WTC11 (cell line): ENCODE results near the gene CCDC183. TPM values are rescaled to one million over a fixed set of nuclear protein-coding genes. Genes with fewer than 3 reads are reported as not detected.
A peak's percentile ranks its signal among the peaks of the same experiment; 100 is the strongest.

Experiments
- ATAC-seq: fragments of 200-7000 bp; cut with Tn5 transposase; 2 replicates; pipeline ENCODE4 v1.10.0; 2021; ENCODE audit warnings: mild to moderate bottlenecking, moderate library complexity
- CTCF ChIA-PET: fragments of 300-600 bp; sonication (Branson Sonifier 250); formaldehyde crosslinking; loops from one replicate; lab custom pipeline; 2021; ENCODE audit warnings: antibody characterized with exemption; lab: Charles Lee
- POLR2A ChIA-PET: fragments of 350-600 bp; sonication (Branson Sonifier 250); formaldehyde crosslinking; loops from one replicate; lab custom pipeline; 2021; ENCODE audit warnings: antibody characterized with exemption; lab: Charles Lee
- DNase-seq: peaks from one replicate; pipeline ENCODE4 v3.0.0; 2021; ENCODE audit warnings: low spot score
- H3K27ac Mint-ChIP-seq: 2 replicates; pipeline ENCODE4 v1.8.0; 2021; ENCODE audit warnings: mixed read lengths
- H3K27me3 Mint-ChIP-seq: 2 replicates; pipeline ENCODE4 v1.8.0; 2021; ENCODE audit warnings: low read depth, mild to moderate bottlenecking, moderate library complexity, mixed read lengths
- H3K36me3 Mint-ChIP-seq: 2 replicates; pipeline ENCODE4 v1.8.0; 2021; ENCODE audit warnings: mixed read lengths
- H3K4me1 Mint-ChIP-seq: 2 replicates; pipeline ENCODE4 v1.8.0; 2022; ENCODE audit warnings: mixed read lengths
- H3K4me3 Mint-ChIP-seq: 2 replicates; pipeline ENCODE4 v1.8.0; 2021; ENCODE audit warnings: mild to moderate bottlenecking, moderate library complexity, mixed read lengths
- H3K9me3 Mint-ChIP-seq: 2 replicates; pipeline ENCODE4 v1.8.0; 2021; ENCODE audit warnings: mixed read lengths
- CREB1 ChIP-seq: sonication (generic); formaldehyde crosslinking; IDR thresholded peaks from 2 replicates; pipeline ENCODE4 v1.8.0; 2023; ENCODE audit warnings: mild to moderate bottlenecking, missing genetic modification reagents
- GTF2I ChIP-seq: fragments of 250-450 bp; sonication (Bioruptor Pico); conservative IDR thresholded peaks from 2 replicates; pipeline ENCODE4 v1.4.0; 2021; ENCODE audit warnings: mild to moderate bottlenecking
- IRF2 ChIP-seq: sonication (generic); formaldehyde crosslinking; IDR thresholded peaks from 2 replicates; pipeline ENCODE4 v1.8.0; 2022; ENCODE audit warnings: low read depth, missing genetic modification reagents, borderline replicate concordance
- JUN ChIP-seq: sonication (generic); formaldehyde crosslinking; IDR thresholded peaks from 2 replicates; pipeline ENCODE4 v1.8.0; 2023; ENCODE audit warnings: mild to moderate bottlenecking, missing genetic modification reagents
- KAT7 ChIP-seq: sonication (generic); formaldehyde crosslinking; IDR thresholded peaks from 2 replicates; pipeline ENCODE4 v1.8.1; 2023; ENCODE audit warnings: missing genetic modification reagents, mild to moderate bottlenecking, borderline replicate concordance
- OVOL2 ChIP-seq: fragments of 250-450 bp; sonication (Bioruptor Pico); IDR thresholded peaks from 2 replicates; pipeline ENCODE4 v1.9.0; 2021; ENCODE audit warnings: mild to moderate bottlenecking, borderline replicate concordance
- RELA ChIP-seq: sonication (generic); formaldehyde crosslinking; IDR thresholded peaks from 2 replicates; pipeline ENCODE4 v1.8.1; 2022; ENCODE audit warnings: missing genetic modification reagents, mild to moderate bottlenecking, borderline replicate concordance
- SMAD4 ChIP-seq: sonication (generic); formaldehyde crosslinking; IDR thresholded peaks from 2 replicates; pipeline ENCODE4 v1.8.0; 2022; ENCODE audit warnings: mild to moderate bottlenecking, missing genetic modification reagents
- TCF7 ChIP-seq: sonication (generic); formaldehyde crosslinking; IDR thresholded peaks from 2 replicates; pipeline ENCODE4 v1.8.0; 2022; ENCODE audit warnings: mild to moderate bottlenecking, low read depth, missing genetic modification reagents, moderate library complexity
- TEAD4 ChIP-seq: sonication (generic); formaldehyde crosslinking; IDR thresholded peaks from 2 replicates; pipeline ENCODE4 v1.8.0; 2022; ENCODE audit warnings: mild to moderate bottlenecking, missing genetic modification reagents
- ZBTB21 ChIP-seq: sonication (generic); formaldehyde crosslinking; IDR thresholded peaks from 2 replicates; pipeline ENCODE4 v1.8.1; 2023; ENCODE audit warnings: mild to moderate bottlenecking, missing genetic modification reagents, borderline replicate concordance
- ZNF121 ChIP-seq: sonication (generic); formaldehyde crosslinking; IDR thresholded peaks from 2 replicates; pipeline ENCODE4 v1.8.0; 2023; ENCODE audit warnings: missing genetic modification reagents
- ZNF263 ChIP-seq: sonication (generic); formaldehyde crosslinking; IDR thresholded peaks from 2 replicates; pipeline ENCODE4 v1.8.1; 2022; ENCODE audit warnings: low read depth, mild to moderate bottlenecking, moderate library complexity, missing genetic modification reagents
- ZNF281 ChIP-seq: sonication (generic); formaldehyde crosslinking; IDR thresholded peaks from 2 replicates; pipeline ENCODE4 v1.8.0; 2023; ENCODE audit warnings: mild to moderate bottlenecking, missing genetic modification reagents
- total RNA-seq: library from RNA; stranded (reverse); gene quantifications from 3 replicates; pipeline ENCODE4 v1.2.3, GENCODE V29; 2021
- TF ChIP-seq, protein P1 (sequence below): fragments of 250-450 bp; sonication (Bioruptor Pico); IDR thresholded peaks from 2 replicates; pipeline ENCODE4 v1.9.0; 2021; ENCODE audit warnings: mild to moderate bottlenecking
- TF ChIP-seq, protein P2 (sequence below): fragments of 200-600 bp; IDR thresholded peaks from 2 replicates; pipeline ENCODE4 v1.8.0; 2022; ENCODE audit warnings: antibody characterized with exemption
- TF ChIP-seq, protein P3 (sequence below): sonication (generic); formaldehyde crosslinking; IDR thresholded peaks from 2 replicates; pipeline ENCODE4 v1.8.1; 2022; ENCODE audit warnings: missing genetic modification reagents, borderline replicate concordance
- TF ChIP-seq, protein P4 (sequence below): sonication (generic); formaldehyde crosslinking; IDR thresholded peaks from 2 replicates; pipeline ENCODE4 v1.8.1; 2022; ENCODE audit warnings: mild to moderate bottlenecking, missing genetic modification reagents, moderate library complexity, borderline replicate concordance
- TF ChIP-seq, protein P5 (sequence below): fragments of 250-450 bp; sonication (Bioruptor Pico); IDR thresholded peaks from 2 replicates; pipeline ENCODE4 v1.9.0; 2021; ENCODE audit warnings: mild to moderate bottlenecking, borderline replicate concordance
- TF ChIP-seq, protein P6 (sequence below): sonication (generic); formaldehyde crosslinking; IDR thresholded peaks from 2 replicates; pipeline ENCODE4 v1.8.1; 2022; ENCODE audit warnings: mild to moderate bottlenecking, moderate library complexity, missing genetic modification reagents

Gene CCDC183
- total RNA-seq, 1 experiment from 2014 or later, result 2.1 TPM

- no peak for DNase-seq
- H3K27me3 Mint-ChIP-seq, result peaks cover 51% of the 10 kb centered on the region
- no peaks in the 10 kb centered on the region for H3K4me1 Mint-ChIP-seq
- CTCF ChIA-PET, result interaction anchor here (1.1 to 2.2 kb wide), 6 partner anchors 11 to 291 kb away, joined by 3 to 14 read pairs (median 6); partner anchors contain the start of gene LCN8
- H3K27ac Mint-ChIP-seq, result peak overlapping the region; percentile 23
- H3K36me3 Mint-ChIP-seq, result peaks cover 11% of the 10 kb centered on the region
- H3K9me3 Mint-ChIP-seq, result peaks cover 28% of the 10 kb centered on the region
- POLR2A ChIA-PET, result no interaction called here
- TF ChIP-seq, protein P1, sequence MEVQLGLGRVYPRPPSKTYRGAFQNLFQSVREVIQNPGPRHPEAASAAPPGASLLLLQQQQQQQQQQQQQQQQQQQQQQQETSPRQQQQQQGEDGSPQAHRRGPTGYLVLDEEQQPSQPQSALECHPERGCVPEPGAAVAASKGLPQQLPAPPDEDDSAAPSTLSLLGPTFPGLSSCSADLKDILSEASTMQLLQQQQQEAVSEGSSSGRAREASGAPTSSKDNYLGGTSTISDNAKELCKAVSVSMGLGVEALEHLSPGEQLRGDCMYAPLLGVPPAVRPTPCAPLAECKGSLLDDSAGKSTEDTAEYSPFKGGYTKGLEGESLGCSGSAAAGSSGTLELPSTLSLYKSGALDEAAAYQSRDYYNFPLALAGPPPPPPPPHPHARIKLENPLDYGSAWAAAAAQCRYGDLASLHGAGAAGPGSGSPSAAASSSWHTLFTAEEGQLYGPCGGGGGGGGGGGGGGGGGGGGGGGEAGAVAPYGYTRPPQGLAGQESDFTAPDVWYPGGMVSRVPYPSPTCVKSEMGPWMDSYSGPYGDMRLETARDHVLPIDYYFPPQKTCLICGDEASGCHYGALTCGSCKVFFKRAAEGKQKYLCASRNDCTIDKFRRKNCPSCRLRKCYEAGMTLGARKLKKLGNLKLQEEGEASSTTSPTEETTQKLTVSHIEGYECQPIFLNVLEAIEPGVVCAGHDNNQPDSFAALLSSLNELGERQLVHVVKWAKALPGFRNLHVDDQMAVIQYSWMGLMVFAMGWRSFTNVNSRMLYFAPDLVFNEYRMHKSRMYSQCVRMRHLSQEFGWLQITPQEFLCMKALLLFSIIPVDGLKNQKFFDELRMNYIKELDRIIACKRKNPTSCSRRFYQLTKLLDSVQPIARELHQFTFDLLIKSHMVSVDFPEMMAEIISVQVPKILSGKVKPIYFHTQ (CRISPR knock-in tag), result no peak
- TF ChIP-seq JUN, result no peak
- TF ChIP-seq TCF7, result no peak
- TF ChIP-seq OVOL2 (CRISPR knock-in tag), result no peak
- TF ChIP-seq IRF2 (CRISPR knock-in tag), result no peak
- TF ChIP-seq, all 79 proteins: peak for 0
- no peak for ATAC-seq
- H3K4me3 Mint-ChIP-seq, result no peak overlapping the region
These were observed 19.2 kb upstream of the CCDC183 start for GRCh38 chr9:136776947-136777346.

DNA sequence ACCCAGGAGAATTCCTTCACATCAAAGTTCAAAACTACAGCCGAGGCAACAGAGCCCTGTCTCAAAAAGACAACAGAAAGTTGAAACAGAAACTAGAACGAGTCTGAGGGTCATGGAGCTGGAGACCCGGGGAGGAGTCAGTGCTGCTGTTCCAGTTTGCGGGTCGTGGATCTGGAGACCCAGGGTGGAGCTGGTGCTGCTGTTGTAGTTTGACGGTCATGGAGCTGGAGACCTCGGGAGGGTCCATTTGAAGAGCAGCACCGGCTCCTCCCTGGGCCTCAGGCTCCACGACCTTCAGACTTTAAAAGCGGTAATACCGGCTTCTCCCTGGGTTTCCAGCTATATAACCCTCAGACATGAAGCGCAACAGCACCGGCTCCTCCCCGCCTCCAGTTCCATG lies 18.8 kb upstream of the CCDC183 start:
- Mint-ChIP-seq H3K4me1 (no peaks in the 10 kb centered on the region), H3K36me3 (peaks cover 11% of the 10 kb centered on the region), H3K9me3 (peaks cover 28% of the 10 kb centered on the region), H3K4me3 (no peak overlapping the region), H3K27me3 (peaks cover 53% of the 10 kb centered on the region), H3K27ac (no peak overlapping the region)
- POLR2A ChIA-PET, result no interaction called here
- ATAC-seq, result no peak
- CTCF ChIA-PET, result interaction anchor here (0.7 to 3.2 kb wide), 13 partner anchors 7 to 290 kb away, joined by 3 to 22 read pairs (median 5); partner anchors contain the start of genes AJM1, LCN8 and TMEM141
- no peak for DNase-seq
- no peak for TF ChIP-seq KAT7 (CRISPR knock-in tag)
- TF ChIP-seq SMAD4 (CRISPR knock-in tag), result no peak
- TF ChIP-seq RELA, result no peak
- TF ChIP-seq ZBTB21 (CRISPR knock-in tag), result no peak
- TF ChIP-seq, protein P2, sequence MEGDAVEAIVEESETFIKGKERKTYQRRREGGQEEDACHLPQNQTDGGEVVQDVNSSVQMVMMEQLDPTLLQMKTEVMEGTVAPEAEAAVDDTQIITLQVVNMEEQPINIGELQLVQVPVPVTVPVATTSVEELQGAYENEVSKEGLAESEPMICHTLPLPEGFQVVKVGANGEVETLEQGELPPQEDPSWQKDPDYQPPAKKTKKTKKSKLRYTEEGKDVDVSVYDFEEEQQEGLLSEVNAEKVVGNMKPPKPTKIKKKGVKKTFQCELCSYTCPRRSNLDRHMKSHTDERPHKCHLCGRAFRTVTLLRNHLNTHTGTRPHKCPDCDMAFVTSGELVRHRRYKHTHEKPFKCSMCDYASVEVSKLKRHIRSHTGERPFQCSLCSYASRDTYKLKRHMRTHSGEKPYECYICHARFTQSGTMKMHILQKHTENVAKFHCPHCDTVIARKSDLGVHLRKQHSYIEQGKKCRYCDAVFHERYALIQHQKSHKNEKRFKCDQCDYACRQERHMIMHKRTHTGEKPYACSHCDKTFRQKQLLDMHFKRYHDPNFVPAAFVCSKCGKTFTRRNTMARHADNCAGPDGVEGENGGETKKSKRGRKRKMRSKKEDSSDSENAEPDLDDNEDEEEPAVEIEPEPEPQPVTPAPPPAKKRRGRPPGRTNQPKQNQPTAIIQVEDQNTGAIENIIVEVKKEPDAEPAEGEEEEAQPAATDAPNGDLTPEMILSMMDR, result no peak
- no peak for TF ChIP-seq ZNF121 (CRISPR knock-in tag)
- TF ChIP-seq, protein P3, sequence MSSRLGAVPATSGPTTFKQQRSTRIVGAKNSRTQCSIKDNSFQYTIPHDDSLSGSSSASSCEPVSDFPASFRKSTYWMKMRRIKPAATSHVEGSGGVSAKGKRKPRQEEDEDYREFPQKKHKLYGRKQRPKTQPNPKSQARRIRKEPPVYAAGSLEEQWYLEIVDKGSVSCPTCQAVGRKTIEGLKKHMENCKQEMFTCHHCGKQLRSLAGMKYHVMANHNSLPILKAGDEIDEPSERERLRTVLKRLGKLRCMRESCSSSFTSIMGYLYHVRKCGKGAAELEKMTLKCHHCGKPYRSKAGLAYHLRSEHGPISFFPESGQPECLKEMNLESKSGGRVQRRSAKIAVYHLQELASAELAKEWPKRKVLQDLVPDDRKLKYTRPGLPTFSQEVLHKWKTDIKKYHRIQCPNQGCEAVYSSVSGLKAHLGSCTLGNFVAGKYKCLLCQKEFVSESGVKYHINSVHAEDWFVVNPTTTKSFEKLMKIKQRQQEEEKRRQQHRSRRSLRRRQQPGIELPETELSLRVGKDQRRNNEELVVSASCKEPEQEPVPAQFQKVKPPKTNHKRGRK (CRISPR knock-in tag), result no peak
- TF ChIP-seq CREB1 (CRISPR knock-in tag), result no peak
- no peak for TF ChIP-seq ZNF281 (CRISPR knock-in tag)
- TF ChIP-seq, protein P4, sequence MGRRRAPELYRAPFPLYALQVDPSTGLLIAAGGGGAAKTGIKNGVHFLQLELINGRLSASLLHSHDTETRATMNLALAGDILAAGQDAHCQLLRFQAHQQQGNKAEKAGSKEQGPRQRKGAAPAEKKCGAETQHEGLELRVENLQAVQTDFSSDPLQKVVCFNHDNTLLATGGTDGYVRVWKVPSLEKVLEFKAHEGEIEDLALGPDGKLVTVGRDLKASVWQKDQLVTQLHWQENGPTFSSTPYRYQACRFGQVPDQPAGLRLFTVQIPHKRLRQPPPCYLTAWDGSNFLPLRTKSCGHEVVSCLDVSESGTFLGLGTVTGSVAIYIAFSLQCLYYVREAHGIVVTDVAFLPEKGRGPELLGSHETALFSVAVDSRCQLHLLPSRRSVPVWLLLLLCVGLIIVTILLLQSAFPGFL (CRISPR knock-in tag), result no peak
- TF ChIP-seq, protein P5, sequence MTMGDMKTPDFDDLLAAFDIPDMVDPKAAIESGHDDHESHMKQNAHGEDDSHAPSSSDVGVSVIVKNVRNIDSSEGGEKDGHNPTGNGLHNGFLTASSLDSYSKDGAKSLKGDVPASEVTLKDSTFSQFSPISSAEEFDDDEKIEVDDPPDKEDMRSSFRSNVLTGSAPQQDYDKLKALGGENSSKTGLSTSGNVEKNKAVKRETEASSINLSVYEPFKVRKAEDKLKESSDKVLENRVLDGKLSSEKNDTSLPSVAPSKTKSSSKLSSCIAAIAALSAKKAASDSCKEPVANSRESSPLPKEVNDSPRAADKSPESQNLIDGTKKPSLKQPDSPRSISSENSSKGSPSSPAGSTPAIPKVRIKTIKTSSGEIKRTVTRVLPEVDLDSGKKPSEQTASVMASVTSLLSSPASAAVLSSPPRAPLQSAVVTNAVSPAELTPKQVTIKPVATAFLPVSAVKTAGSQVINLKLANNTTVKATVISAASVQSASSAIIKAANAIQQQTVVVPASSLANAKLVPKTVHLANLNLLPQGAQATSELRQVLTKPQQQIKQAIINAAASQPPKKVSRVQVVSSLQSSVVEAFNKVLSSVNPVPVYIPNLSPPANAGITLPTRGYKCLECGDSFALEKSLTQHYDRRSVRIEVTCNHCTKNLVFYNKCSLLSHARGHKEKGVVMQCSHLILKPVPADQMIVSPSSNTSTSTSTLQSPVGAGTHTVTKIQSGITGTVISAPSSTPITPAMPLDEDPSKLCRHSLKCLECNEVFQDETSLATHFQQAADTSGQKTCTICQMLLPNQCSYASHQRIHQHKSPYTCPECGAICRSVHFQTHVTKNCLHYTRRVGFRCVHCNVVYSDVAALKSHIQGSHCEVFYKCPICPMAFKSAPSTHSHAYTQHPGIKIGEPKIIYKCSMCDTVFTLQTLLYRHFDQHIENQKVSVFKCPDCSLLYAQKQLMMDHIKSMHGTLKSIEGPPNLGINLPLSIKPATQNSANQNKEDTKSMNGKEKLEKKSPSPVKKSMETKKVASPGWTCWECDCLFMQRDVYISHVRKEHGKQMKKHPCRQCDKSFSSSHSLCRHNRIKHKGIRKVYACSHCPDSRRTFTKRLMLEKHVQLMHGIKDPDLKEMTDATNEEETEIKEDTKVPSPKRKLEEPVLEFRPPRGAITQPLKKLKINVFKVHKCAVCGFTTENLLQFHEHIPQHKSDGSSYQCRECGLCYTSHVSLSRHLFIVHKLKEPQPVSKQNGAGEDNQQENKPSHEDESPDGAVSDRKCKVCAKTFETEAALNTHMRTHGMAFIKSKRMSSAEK (CRISPR knock-in tag), result no peak
- TF ChIP-seq TEAD4, result no peak
- TF ChIP-seq ZNF263 (CRISPR knock-in tag), result no peak
- no peak for TF ChIP-seq GTF2I
- TF ChIP-seq, protein P6, sequence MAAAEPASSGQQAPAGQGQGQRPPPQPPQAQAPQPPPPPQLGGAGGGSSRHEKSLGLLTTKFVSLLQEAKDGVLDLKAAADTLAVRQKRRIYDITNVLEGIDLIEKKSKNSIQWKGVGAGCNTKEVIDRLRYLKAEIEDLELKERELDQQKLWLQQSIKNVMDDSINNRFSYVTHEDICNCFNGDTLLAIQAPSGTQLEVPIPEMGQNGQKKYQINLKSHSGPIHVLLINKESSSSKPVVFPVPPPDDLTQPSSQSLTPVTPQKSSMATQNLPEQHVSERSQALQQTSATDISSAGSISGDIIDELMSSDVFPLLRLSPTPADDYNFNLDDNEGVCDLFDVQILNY (CRISPR knock-in tag), result no peak
